Neural progenitor cell (in vitro differentiated cells): Measurements from ENCODE around the gene PPP1R18.

Experiments used
- CTCF ChIP-seq: fragments of 200-600 bp; sonication (generic); IDR thresholded peaks from 2 replicates; pipeline ENCODE4 v1.5.1; 2017; ENCODE audit warnings: antibody characterized with exemption, mild to moderate bottlenecking
- EZH2 ChIP-seq: fragments of 200-600 bp; sonication (generic); IDR thresholded peaks from 2 replicates; pipeline ENCODE4 v1.6.1; 2017; ENCODE audit warnings: antibody characterized with exemption, mild to moderate bottlenecking, moderate library complexity
- EZH2phosphoT487 ChIP-seq: fragments of 200-600 bp; sonication (generic); IDR thresholded peaks from 2 replicates; pipeline ENCODE4 v1.6.1; 2017; ENCODE audit warnings: antibody characterized with exemption

DNA sequence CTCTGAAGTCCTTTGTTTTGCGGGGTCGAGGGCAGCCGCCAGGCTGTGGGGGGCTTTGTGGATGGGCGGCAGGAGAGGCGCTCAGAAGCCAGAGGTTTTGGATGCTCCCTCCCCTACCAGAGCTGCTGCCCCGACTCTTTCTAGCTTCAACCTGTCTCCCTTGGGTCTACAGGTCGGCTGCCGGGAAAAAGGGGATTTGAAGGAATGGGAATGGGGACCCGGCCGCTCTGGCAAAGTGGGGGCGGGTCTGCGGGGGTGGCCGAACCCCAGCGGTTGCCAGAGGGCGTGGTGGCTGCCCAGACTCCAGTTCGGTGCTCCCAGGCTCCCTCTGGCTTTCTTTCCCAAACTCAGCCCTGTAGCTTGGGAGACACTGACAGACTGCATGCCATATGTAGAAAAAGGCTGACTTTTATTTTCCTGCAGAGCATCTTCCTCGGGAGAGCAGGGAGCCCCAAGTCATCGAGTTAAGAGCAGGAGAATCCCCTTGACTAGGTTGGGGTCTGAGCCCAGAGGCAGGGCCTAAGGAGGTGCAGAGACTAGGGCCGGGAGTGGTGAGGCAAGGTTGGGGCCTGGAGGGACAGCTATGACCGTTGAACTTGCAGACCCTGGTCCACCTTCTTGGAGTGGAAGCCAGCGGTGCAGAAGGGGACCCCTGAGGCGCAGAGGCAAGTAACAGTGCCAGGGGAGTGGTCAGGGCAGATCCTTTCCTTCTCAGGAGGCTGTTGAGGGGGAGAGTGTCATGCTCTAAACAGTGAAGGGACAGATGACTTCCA, 1.4 kb upstream of the PPP1R18 start:
- peak; percentile 8 for TF ChIP-seq CTCF
- TF ChIP-seq EZH2: no peak
- TF ChIP-seq EZH2phosphoT487: no peak
